GDM1 (cell line): ENCODE measurements around the gene NFIA.

Experiments used
- DNase-seq: peaks from one replicate; lab custom pipeline; 2025; lab: John Stamatoyannopoulos, UW

The NFIA gene

GRCh38 chr1:61397935-61398334 is 315.6 kb downstream of the NFIA start:
- DNase-seq, result no peak

- DNase-seq, result no peak
Observed at GRCh38 chr1:61399199-61399598, 316.8 kb downstream of the NFIA start.

- DNase-seq, result no peak
Observed at GRCh38 chr1:61400131-61400770, 317.9 kb downstream of the NFIA start.

GRCh38 chr1:61400997-61401396 is 318.6 kb downstream of the NFIA start:
- DNase-seq, result no peak

DNA sequence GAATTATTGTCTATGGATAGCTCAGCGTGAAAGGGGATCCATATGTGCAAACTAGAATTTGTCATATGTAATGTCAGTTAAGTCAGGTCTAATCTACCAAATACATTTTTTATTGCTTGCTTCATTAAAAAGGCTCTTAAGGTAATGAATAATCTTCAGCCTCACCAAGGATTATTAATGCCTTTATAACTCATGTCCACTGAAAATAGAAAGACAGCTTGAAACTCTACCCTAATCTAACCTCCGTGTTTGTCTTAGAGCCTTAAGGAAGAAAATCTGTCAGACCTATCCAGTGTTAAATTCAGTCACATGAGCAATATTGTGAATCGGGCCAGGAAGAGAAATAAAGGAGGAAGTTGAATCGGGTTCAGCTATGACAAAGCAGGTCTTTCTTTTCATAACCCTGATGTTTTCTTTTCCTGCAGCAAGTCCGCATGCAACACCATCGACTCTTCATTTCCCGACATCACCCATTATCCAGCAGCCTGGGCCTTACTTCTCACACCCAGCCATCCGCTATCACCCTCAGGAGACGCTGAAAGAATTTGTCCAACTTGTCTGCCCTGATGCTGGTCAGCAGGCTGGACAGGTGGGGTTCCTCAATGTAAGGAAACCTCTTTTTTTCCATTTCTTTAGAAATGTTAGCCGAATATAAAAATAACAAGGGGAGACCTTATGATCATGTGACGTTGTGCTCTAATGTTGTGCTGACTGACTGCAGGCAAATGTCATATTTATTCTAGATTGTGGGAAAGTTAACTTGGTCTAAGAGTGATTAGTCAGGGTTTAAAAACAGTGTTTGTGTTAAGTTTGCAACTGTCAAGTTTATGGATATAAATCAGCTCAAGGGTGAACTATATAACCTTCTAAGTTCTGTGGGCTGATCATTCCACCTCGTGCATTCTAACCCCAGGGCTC is 321.6 kb downstream of the NFIA start:
- no peak for DNase-seq

DNA sequence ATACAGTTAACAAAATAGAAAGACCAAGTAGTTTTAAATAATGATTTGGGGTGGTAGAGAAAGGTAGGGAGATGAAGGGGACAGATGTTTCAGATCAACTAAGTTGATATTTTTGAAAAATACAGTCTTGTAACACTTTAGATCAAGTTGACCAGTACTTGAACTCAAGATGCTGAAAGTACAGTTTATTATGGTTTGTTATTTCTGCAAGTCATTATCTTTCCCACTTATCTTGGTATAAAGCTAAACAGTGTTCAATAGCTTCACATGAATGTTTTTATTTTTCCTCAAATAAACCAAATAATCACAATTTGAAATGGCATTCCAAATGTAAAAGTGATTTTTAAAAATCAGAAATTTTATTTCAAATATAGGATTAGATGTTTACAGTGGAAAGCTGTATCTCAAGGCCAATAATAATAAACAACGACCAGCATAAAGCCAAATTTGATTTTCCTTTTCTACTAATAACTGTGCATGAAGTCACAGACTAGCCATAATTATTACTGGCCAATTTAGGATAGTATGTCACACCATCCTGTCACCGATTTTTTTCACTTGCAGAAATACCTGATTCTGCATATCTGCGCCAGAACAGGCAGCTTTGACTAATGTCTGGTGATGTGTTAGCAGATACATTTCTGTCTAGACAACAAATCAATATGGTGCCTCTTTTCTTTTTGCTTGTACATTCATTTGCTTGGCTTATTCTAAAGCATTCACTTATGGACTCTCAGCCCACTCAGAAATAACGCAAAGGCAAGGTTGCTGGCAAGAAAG is 322.4 kb downstream of the NFIA start:
- DNase-seq, result no peak

DNA sequence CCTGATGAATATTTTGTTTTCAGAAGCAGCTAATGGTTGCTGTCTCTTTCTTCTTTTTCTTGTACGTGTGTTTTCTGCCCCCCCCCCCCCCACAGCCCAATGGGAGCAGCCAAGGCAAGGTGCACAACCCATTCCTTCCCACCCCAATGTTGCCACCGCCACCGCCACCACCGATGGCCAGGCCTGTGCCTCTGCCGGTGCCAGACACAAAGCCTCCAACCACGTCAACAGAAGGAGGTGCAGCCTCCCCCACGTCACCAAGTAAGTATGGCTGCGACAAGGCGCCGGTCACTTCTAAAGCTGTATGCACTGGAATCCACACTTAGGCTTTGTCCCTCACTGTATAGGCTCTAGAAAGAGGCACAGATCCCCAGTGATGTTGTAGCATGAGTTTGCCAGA is 324.1 kb downstream of the NFIA start:
- DNase-seq, result no peak

DNA sequence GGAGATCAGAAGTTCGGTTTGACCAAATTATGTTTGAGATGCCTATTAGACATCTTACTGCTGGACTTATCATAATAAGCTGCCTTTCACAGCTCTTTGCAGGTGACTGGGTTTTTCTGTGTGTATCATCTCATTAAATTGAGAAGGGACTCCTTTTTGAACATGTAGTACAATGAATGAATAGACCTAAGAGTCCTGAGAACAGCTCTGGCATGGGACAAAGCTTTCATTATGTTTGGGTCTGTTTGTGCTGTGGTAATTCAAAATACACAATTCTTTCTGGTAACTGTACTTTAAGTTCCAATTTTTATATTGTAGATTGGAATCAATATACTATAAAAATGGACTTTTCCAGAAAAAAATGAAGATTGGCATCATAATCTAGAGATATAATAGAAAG is 330.2 kb downstream of the NFIA start:
- no peak for DNase-seq

- no peak for DNase-seq
Observed at GRCh38 chr1:61419196-61419595, 336.8 kb downstream of the NFIA start.

DNA sequence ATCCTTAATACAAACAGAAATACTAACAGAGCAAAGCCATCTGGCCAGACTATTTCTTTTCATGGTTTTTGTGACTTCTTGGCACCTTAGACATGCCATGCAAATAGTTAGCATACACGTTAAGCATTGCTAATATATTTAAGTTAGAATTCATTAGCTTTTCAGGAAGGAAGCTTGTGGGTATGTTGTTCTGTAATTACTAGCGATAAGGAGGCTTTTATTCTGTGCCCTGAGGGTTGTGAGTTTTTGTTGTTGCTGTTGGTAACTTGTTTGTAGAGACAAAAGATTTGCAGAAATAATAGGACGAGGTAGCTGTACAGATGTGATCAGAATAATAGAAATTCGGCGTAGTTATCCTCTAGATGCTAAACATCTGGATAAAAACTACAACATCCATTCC is 337.3 kb downstream of the NFIA start:
- DNase-seq, result no peak

GRCh38 chr1:61420243-61420642 is 337.9 kb downstream of the NFIA start:
- DNase-seq, result no peak

GRCh38 chr1:61420909-61421835 is 338.8 kb downstream of the NFIA start:
- DNase-seq, result no peak

DNA sequence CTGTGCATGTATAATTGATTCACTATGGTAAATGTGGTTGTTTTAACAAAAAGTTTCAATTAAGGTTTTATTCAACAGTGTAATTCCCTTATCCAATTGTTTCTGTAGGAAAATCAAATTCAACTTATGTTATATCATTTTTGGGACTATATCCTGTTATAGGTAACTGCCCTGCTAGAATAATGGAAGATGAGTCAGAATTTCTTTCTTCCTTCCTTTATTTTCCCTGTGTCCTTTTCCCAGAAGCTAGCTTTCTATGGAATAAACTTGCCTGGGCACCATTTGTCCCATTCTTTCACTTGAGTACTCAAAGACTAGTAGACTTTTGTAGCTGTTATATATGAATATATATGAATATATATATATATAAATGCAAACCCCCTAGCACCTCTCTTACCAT is 341.3 kb downstream of the NFIA start:
- no peak for DNase-seq

GRCh38 chr1:61424382-61424781 is 342.0 kb downstream of the NFIA start:
- DNase-seq, result no peak

DNA sequence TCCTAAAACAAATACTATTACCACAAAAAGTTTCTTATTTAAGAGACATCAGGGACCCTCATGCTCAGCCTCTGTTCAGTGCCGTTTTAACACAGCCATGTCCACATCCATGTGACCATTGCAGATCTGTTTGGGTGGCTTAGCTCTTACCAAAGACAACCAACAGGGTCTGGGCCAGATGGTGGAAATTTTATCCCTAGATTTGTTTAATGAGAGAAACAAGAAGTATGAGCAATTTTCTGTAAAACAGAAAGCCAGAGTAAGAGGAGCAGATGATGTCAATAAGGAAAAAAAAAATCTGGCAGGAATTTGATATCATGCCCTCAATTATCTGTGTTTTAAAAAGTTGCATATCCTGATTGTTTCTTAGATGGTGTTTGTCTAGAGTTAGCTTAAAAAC is 342.7 kb downstream of the NFIA start:
- DNase-seq, result no peak

GRCh38 chr1:61426254-61426653 is 343.9 kb downstream of the NFIA start:
- no peak for DNase-seq

GRCh38 chr1:61426885-61427284 is 344.5 kb downstream of the NFIA start:
- no peak for DNase-seq

- no peak for DNase-seq
Observed at GRCh38 chr1:61427510-61427909, 345.1 kb downstream of the NFIA start.

DNA sequence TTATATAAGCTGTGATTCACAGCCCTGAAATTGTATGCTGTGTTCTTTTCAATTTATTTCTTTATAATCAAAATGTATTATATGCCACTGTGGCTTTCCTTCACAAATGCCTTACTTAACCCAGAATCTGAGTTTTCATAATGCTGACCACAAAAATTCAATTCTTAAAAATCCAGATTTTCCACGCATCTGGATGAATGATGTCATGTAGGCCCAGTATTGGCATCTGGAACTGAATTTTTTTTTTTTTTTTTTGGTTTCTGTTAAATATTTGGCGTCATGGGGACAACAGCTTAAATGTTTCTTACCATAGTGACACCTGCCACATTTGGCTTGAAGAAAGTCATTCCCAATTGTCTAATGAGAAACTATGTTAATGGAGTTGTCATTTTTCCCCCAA is 345.8 kb downstream of the NFIA start:
- DNase-seq, result no peak

GRCh38 chr1:61432616-61433388 is 350.4 kb downstream of the NFIA start:
- DNase-seq, result no peak

- no peak for DNase-seq
Observed at GRCh38 chr1:61433646-61434045, 351.3 kb downstream of the NFIA start.
